ENCODE data around the gene VWC2.

DNA sequence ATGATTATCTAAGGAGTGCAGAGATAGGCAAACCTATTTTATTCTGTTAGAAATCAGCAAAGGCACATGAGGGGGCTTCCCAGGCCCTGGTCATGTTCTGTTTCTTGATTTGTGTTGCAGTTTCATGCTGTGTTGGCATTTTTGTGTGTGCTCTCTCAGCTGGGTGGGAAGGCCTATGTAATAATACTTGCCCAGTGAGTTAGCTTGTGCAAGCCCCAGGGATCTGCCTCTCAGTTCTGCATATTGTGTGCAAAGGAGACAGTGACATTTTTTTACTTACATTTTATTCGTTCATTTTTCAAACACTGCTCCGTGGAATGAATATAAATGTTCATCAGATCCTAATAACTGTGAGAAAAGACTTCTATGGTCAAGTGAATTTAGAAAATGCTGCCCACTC, 119.0 kb downstream of the VWC2 start:
- TF ChIP-seq TCF4 (CRISPR knock-in tag; IDR thresholded peaks at IDR 0.05; ENCODE audit: borderline replicate concordance), result no peak
- TF ChIP-seq, protein P1, sequence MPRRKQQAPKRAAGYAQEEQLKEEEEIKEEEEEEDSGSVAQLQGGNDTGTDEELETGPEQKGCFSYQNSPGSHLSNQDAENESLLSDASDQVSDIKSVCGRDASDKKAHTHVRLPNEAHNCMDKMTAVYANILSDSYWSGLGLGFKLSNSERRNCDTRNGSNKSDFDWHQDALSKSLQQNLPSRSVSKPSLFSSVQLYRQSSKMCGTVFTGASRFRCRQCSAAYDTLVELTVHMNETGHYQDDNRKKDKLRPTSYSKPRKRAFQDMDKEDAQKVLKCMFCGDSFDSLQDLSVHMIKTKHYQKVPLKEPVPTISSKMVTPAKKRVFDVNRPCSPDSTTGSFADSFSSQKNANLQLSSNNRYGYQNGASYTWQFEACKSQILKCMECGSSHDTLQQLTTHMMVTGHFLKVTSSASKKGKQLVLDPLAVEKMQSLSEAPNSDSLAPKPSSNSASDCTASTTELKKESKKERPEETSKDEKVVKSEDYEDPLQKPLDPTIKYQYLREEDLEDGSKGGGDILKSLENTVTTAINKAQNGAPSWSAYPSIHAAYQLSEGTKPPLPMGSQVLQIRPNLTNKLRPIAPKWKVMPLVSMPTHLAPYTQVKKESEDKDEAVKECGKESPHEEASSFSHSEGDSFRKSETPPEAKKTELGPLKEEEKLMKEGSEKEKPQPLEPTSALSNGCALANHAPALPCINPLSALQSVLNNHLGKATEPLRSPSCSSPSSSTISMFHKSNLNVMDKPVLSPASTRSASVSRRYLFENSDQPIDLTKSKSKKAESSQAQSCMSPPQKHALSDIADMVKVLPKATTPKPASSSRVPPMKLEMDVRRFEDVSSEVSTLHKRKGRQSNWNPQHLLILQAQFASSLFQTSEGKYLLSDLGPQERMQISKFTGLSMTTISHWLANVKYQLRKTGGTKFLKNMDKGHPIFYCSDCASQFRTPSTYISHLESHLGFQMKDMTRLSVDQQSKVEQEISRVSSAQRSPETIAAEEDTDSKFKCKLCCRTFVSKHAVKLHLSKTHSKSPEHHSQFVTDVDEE (CRISPR knock-in tag; IDR thresholded peaks at IDR 0.05), result no peak
- TF ChIP-seq POU6F1 (CRISPR knock-in tag; IDR thresholded peaks at IDR 0.05; ENCODE audit: borderline replicate concordance, low read depth), result no peak
- no peak for TF ChIP-seq ZNF8 (CRISPR knock-in tag; IDR thresholded peaks at IDR 0.05)
- no peak for TF ChIP-seq TOX (CRISPR knock-in tag; IDR thresholded peaks at IDR 0.05; ENCODE audit: borderline replicate concordance)

Data from SK-N-SH treated with all-trans-retinoic acid at 6 μM for 48 hours (cell line).